ENCODE results near the gene KLHL18. TPM values are rescaled to one million over a fixed set of nuclear protein-coding genes. Genes with fewer than 3 reads are reported as not detected.

KLHL18 gene
- total and polyA plus RNA-seq, 4 donors = 3.5 to 12.6 (median 10.3) TPM

DNA sequence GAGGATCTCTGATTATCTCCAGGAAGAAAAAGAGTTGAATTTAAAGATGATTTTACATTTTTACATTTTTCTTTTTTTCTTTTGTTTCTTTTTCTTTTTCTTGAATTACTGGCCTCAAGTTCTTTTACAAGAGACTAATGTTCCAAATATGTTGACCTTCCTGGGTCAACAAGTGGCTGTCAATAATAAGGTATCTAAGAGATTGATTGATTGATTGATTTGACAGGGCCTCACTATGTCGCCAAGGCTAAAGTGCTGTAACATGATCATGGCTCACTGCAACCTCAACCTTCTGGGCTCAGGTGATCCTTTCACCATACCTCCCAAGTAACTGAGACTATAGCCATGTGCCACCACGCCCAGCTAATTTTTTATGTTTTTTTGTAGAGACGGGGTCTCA is 44.7 kb upstream of the KLHL18 start:
- DNase-seq (ENCODE audit: low spot score) = no peak
- H3K4me1 ChIP-seq (ENCODE audit: control insufficient read depth in 4 of 4, insufficient read depth in 4 of 4, low read length in 3 of 4) = peaks cover 0 to 6% (median 4%) of the 10 kb centered on the region in 4 donors
- no peaks in the 10 kb centered on the region for H3K27me3 ChIP-seq (ENCODE audit: control insufficient read depth in 4 of 4, insufficient read depth in 4 of 4, low read length in 3 of 4)
- no peak overlapping the region for H3K9ac ChIP-seq (ENCODE audit: low read depth in 1 of 2, low read length in 2 of 2)
- H3K9me3 ChIP-seq (ENCODE audit: control insufficient read depth in 4 of 4, low read length in 3 of 4) = no peaks in the 10 kb centered on the region
- no peaks in the 10 kb centered on the region for H3K36me3 ChIP-seq (ENCODE audit: control insufficient read depth in 4 of 4, insufficient read depth in 3 of 4, low read depth in 1 of 4, low read length in 3 of 4)
- TF ChIP-seq RXRA (IDR thresholded peaks at IDR 0.05) (no peak), EGR1 (IDR thresholded peaks at IDR 0.05; ENCODE audit: low read depth in 2 of 2) (no peak), SP1 (IDR thresholded peaks at IDR 0.05) (no peak), RAD21 (IDR thresholded peaks at IDR 0.05) (no peak), HNF4G (IDR thresholded peaks at IDR 0.05) (no peak)
- 95% methylated on average over 3 of the region's 3 CpGs for WGBS
- no peak overlapping the region for H3K4me3 ChIP-seq (ENCODE audit: low read depth in 1 of 3, low read length in 3 of 3)
- H3K27ac ChIP-seq (ENCODE audit: low read depth in 1 of 2, low read length in 2 of 2) = no peak overlapping the region

DNA sequence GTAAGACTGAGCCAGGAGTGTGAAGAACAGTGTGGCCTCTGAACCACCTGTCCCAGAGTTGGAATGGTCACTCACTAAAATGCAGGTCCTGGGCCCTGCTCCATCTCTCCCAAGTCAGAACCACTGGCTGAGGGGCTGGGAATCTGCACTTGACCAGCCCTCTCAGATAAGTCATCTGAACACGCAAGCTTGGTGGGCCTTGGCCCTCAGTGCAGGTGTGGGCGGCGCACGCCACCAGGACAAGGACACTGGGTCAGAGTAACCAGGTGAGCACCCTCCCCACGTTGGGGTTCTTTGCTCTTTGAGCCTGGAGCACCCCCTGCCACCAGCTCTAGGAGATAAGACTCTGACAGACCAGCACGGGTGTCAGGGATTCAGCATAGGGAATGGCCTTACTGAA is 42.8 kb upstream of the KLHL18 start:
- Histone ChIP-seq H3K9ac (ENCODE audit: low read depth in 1 of 2, low read length in 2 of 2) (no peak overlapping the region), H3K9me3 (ENCODE audit: control insufficient read depth in 4 of 4, low read length in 3 of 4) (no peaks in the 10 kb centered on the region), H3K36me3 (ENCODE audit: control insufficient read depth in 4 of 4, insufficient read depth in 3 of 4, low read depth in 1 of 4, low read length in 3 of 4) (no peaks in the 10 kb centered on the region), H3K27ac (ENCODE audit: low read depth in 1 of 2, low read length in 2 of 2) (no peak overlapping the region), H3K4me1 (ENCODE audit: control insufficient read depth in 4 of 4, insufficient read depth in 4 of 4, low read length in 3 of 4) (peaks cover 0 to 4% (median 2%) of the 10 kb centered on the region in 4 donors), H3K4me3 (ENCODE audit: low read depth in 1 of 3, low read length in 3 of 3) (no peak overlapping the region), H3K27me3 (ENCODE audit: control insufficient read depth in 4 of 4, insufficient read depth in 4 of 4, low read length in 3 of 4) (no peaks in the 10 kb centered on the region)
- DNase-seq (ENCODE audit: low spot score) = no peak
- 95% methylated on average over 6 of the region's 6 CpGs for WGBS
- no peak for TF ChIP-seq ZBTB33 (IDR thresholded peaks at IDR 0.05)
- TF ChIP-seq, protein P1, sequence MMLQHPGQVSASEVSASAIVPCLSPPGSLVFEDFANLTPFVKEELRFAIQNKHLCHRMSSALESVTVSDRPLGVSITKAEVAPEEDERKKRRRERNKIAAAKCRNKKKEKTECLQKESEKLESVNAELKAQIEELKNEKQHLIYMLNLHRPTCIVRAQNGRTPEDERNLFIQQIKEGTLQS (IDR thresholded peaks at IDR 0.05) = no peak
- no peak for TF ChIP-seq RXRA (IDR thresholded peaks at IDR 0.05)
- TF ChIP-seq NR2F2 (IDR thresholded peaks at IDR 0.05) = no peak
- TF ChIP-seq HNF4A (conservative IDR thresholded peaks at IDR 0.05) = no peak
- TF ChIP-seq FOXA1 (IDR thresholded peaks at IDR 0.05) = no peak
- TF ChIP-seq YY1 (IDR thresholded peaks at IDR 0.05) = no peak
- TF ChIP-seq, protein P2, sequence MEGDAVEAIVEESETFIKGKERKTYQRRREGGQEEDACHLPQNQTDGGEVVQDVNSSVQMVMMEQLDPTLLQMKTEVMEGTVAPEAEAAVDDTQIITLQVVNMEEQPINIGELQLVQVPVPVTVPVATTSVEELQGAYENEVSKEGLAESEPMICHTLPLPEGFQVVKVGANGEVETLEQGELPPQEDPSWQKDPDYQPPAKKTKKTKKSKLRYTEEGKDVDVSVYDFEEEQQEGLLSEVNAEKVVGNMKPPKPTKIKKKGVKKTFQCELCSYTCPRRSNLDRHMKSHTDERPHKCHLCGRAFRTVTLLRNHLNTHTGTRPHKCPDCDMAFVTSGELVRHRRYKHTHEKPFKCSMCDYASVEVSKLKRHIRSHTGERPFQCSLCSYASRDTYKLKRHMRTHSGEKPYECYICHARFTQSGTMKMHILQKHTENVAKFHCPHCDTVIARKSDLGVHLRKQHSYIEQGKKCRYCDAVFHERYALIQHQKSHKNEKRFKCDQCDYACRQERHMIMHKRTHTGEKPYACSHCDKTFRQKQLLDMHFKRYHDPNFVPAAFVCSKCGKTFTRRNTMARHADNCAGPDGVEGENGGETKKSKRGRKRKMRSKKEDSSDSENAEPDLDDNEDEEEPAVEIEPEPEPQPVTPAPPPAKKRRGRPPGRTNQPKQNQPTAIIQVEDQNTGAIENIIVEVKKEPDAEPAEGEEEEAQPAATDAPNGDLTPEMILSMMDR (IDR thresholded peaks at IDR 0.05; ENCODE audit: low read depth, low read length, missing input control) = no peak
- no peak for TF ChIP-seq MAX (IDR thresholded peaks at IDR 0.05)
- TF ChIP-seq FOXA2 (IDR thresholded peaks at IDR 0.05) = no peak
- TF ChIP-seq JUND (IDR thresholded peaks at IDR 0.05) = no peak
- no peak for TF ChIP-seq RAD21 (IDR thresholded peaks at IDR 0.05)
- TF ChIP-seq HNF4G (IDR thresholded peaks at IDR 0.05) = no peak
- no peak for TF ChIP-seq GABPA (IDR thresholded peaks at IDR 0.05 in 1 of 2, conservative IDR thresholded peaks at IDR 0.05 in 1 of 2)
- TF ChIP-seq, protein P3, sequence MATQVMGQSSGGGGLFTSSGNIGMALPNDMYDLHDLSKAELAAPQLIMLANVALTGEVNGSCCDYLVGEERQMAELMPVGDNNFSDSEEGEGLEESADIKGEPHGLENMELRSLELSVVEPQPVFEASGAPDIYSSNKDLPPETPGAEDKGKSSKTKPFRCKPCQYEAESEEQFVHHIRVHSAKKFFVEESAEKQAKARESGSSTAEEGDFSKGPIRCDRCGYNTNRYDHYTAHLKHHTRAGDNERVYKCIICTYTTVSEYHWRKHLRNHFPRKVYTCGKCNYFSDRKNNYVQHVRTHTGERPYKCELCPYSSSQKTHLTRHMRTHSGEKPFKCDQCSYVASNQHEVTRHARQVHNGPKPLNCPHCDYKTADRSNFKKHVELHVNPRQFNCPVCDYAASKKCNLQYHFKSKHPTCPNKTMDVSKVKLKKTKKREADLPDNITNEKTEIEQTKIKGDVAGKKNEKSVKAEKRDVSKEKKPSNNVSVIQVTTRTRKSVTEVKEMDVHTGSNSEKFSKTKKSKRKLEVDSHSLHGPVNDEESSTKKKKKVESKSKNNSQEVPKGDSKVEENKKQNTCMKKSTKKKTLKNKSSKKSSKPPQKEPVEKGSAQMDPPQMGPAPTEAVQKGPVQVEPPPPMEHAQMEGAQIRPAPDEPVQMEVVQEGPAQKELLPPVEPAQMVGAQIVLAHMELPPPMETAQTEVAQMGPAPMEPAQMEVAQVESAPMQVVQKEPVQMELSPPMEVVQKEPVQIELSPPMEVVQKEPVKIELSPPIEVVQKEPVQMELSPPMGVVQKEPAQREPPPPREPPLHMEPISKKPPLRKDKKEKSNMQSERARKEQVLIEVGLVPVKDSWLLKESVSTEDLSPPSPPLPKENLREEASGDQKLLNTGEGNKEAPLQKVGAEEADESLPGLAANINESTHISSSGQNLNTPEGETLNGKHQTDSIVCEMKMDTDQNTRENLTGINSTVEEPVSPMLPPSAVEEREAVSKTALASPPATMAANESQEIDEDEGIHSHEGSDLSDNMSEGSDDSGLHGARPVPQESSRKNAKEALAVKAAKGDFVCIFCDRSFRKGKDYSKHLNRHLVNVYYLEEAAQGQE (IDR thresholded peaks at IDR 0.05) = no peak
- no peak for TF ChIP-seq TAF1 (conservative IDR thresholded peaks at IDR 0.05)
- no peak for TF ChIP-seq EGR1 (IDR thresholded peaks at IDR 0.05; ENCODE audit: low read depth in 2 of 2)
- TF ChIP-seq SP1 (IDR thresholded peaks at IDR 0.05) = no peak

All from liver (tissue), 9 donors.